Activated CD8-positive, alpha-beta T cell treated with anti-CD3 and anti-CD28 coated beads for 36 hours (primary cell): Measurements from ENCODE around the gene GPR35. TPM values are rescaled to one million over a fixed set of nuclear protein-coding genes. Genes with fewer than 3 reads are reported as not detected.

Experiments
- ATAC-seq: fragments of 200-7000 bp; cut with Tn5 transposase; one replicate; pipeline ENCODE4 v1.10.0; 2021; ENCODE audit warnings: mild to moderate bottlenecking, moderate library complexity
- CTCF ChIA-PET: fragments of 350-600 bp; sonication (Branson Sonifier 250); formaldehyde crosslinking; loops from one replicate; lab custom pipeline; 2021; ENCODE audit warnings: antibody characterized with exemption; lab: Charles Lee
- POLR2A ChIA-PET: fragments of 350-600 bp; sonication (Branson Sonifier 250); formaldehyde crosslinking; loops from one replicate; lab custom pipeline; 2021; ENCODE audit warnings: antibody characterized with exemption; lab: Charles Lee
- DNase-seq: peaks from one replicate; pipeline ENCODE4 v3.0.0-alpha.2; 2020
- H3K27ac Mint-ChIP-seq: one replicate; pipeline ENCODE4 v1.8.0; 2021; ENCODE audit warnings: mild to moderate bottlenecking, mixed read lengths
- H3K27me3 Mint-ChIP-seq: one replicate; pipeline ENCODE4 v1.8.0; 2021; ENCODE audit warnings: mixed read lengths
- H3K36me3 Mint-ChIP-seq: one replicate; pipeline ENCODE4 v1.8.0; 2021; ENCODE audit warnings: low read depth, mixed read lengths
- H3K4me1 Mint-ChIP-seq: one replicate; pipeline ENCODE4 v1.8.0; 2021; ENCODE audit warnings: low read depth, mixed read lengths
- H3K4me3 Mint-ChIP-seq: one replicate; pipeline ENCODE4 v1.8.0; 2021; ENCODE audit warnings: mild to moderate bottlenecking, moderate library complexity, mixed read lengths
- H3K9me3 Mint-ChIP-seq: one replicate; pipeline ENCODE4 v1.8.0; 2021; ENCODE audit warnings: mixed read lengths
- intact Hi-C: fragments of 100-400 bp; cut with micrococcal nuclease; formaldehyde crosslinking; loops from one replicate; pipeline ENCODE4 v1.10.0; 2022
- total RNA-seq, 2 experiments: library from RNA; stranded (reverse); gene quantifications; one replicate each; pipeline ENCODE4 v1.2.3, GENCODE V29; 2021
- TF ChIP-seq, protein P1 (sequence below): fragments of 200-600 bp; IDR thresholded peaks from one replicate; pipeline ENCODE4 v1.8.0; 2022; ENCODE audit warnings: antibody characterized with exemption, mild to moderate bottlenecking

The GPR35 gene
- total RNA-seq, 2 experiments from 2014 or later, result 14.4 to 14.6 TPM

DNA sequence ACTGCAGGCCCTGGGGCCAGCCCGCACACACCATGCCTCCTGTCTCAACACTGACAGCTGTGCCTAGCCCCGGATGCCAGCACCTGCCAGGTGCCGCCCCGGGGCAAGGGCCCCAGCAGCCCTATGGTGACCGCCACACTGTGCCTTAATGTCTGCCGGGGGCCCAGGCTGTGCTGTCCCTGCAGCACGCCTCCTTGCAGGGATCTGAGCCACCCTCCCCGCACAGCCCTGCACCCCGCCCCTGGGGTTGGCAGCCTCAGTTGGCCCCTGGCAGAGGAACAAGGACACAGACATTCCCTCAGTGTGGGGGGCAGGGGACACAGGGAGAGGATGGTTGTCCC lies 47.2 kb upstream of the GPR35 start:
- TF ChIP-seq, protein P1, sequence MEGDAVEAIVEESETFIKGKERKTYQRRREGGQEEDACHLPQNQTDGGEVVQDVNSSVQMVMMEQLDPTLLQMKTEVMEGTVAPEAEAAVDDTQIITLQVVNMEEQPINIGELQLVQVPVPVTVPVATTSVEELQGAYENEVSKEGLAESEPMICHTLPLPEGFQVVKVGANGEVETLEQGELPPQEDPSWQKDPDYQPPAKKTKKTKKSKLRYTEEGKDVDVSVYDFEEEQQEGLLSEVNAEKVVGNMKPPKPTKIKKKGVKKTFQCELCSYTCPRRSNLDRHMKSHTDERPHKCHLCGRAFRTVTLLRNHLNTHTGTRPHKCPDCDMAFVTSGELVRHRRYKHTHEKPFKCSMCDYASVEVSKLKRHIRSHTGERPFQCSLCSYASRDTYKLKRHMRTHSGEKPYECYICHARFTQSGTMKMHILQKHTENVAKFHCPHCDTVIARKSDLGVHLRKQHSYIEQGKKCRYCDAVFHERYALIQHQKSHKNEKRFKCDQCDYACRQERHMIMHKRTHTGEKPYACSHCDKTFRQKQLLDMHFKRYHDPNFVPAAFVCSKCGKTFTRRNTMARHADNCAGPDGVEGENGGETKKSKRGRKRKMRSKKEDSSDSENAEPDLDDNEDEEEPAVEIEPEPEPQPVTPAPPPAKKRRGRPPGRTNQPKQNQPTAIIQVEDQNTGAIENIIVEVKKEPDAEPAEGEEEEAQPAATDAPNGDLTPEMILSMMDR, result no peak
- intact Hi-C loops, result no loop called here
- Mint-ChIP-seq H3K4me3 (no peak overlapping the region), H3K9me3 (no peaks in the 10 kb centered on the region), H3K4me1 (peaks cover 27% of the 10 kb centered on the region), H3K36me3 (peaks cover 14% of the 10 kb centered on the region), H3K27ac (no peak overlapping the region), H3K27me3 (no peaks in the 10 kb centered on the region)
- DNase-seq (no peak), ATAC-seq (no peak)
- ChIA-PET CTCF (interaction anchor here (3.3 kb wide), 1 partner anchor 12 kb away, joined by 30 read pairs; no protein-coding TSS in a partner anchor), POLR2A (interaction anchor here (0.6 to 1.3 kb wide), 2 partner anchors 12 to 34 kb away, joined by 3 to 4 read pairs; no protein-coding TSS in a partner anchor)

DNA sequence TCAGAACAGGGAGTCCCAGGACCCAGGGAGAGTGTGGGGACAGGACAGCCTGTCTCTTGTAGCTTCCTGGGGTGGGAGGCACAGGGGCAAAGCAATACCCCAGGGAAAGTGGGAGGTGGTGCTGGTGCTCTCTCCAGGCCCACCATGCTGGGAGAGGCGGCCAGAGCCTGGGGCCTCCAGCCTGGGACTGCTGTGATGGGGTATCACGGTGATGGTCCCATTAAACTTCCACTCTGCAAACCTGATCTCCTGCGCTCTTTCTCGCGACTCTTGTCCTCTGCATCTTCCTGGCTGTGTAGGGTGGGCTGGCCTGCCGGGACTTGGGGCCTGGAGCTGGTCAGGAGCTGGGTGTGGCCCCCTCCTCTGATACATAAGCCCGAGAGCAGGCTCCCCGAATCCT lies 46.8 kb upstream of the GPR35 start:
- Mint-ChIP-seq H3K9me3 (no peaks in the 10 kb centered on the region), H3K27me3 (no peaks in the 10 kb centered on the region), H3K36me3 (peaks cover 14% of the 10 kb centered on the region), H3K4me3 (no peak overlapping the region), H3K4me1 (peaks cover 27% of the 10 kb centered on the region), H3K27ac (peak overlapping the region; percentile 82)
- TF ChIP-seq, protein P1, result no peak
- intact Hi-C loops, result no loop called here
- CTCF ChIA-PET, result interaction anchor here (0.6 to 3.3 kb wide), 3 partner anchors 9 to 41 kb away, joined by 3 to 30 read pairs (median 10); partner anchors contain the start of gene RNPEPL1
- POLR2A ChIA-PET, result interaction anchor here (2.7 kb wide), 1 partner anchor 12 kb away, joined by 12 read pairs; no protein-coding TSS in a partner anchor
- ATAC-seq (no peak), DNase-seq (no peak)

DNA sequence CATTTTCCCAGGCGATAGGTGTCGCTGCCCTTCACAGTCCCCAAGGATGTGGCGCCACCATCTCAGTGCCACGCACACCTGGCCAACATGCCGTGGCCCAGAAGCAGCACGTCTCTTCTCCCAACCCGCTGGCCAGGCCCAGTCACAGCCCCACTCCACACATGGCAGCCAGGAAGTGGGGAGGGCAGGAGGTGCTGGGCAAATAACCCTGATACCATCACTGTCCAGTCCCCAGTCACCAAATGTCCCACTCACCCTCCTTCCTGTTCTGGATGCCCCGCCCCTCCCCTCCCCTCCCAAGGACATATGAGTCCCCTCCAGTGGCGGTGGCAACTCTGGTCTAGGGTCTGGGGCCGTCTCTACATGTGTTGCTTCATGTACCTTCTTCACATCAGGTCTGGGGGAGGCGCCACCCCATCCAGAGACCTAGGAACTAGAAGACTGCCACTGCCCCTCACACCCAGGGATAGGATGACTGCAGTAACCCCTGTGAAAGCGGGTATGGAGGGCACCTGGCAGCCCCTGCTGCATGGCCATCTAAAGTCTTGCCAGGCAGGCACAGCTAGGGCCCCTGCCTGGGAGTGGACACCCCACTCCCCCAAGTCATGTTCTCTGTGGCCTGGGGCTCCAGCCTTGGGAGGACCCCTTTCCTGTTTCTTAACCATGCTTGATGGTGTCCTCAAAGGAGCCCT lies 46.1 kb upstream of the GPR35 start:
- ATAC-seq (no peak), DNase-seq (no peak)
- H3K4me1 Mint-ChIP-seq, result peaks cover 30% of the 10 kb centered on the region
- H3K36me3 Mint-ChIP-seq, result peaks cover 14% of the 10 kb centered on the region
- CTCF ChIA-PET, result interaction anchor here (0.6 to 3.3 kb wide), 8 partner anchors 8 to 65 kb away, joined by 3 to 30 read pairs (median 8); partner anchors contain the start of gene RNPEPL1
- POLR2A ChIA-PET, result interaction anchor here (1.0 to 2.7 kb wide), 4 partner anchors 9 to 45 kb away, joined by 3 to 12 read pairs (median 3); no protein-coding TSS in a partner anchor
- TF ChIP-seq, protein P1, result no peak
- peak overlapping the region; percentile 82 for H3K27ac Mint-ChIP-seq
- H3K9me3 Mint-ChIP-seq, result no peaks in the 10 kb centered on the region
- intact Hi-C loops, result no loop called here
- no peaks in the 10 kb centered on the region for H3K27me3 Mint-ChIP-seq
- no peak overlapping the region for H3K4me3 Mint-ChIP-seq

DNA sequence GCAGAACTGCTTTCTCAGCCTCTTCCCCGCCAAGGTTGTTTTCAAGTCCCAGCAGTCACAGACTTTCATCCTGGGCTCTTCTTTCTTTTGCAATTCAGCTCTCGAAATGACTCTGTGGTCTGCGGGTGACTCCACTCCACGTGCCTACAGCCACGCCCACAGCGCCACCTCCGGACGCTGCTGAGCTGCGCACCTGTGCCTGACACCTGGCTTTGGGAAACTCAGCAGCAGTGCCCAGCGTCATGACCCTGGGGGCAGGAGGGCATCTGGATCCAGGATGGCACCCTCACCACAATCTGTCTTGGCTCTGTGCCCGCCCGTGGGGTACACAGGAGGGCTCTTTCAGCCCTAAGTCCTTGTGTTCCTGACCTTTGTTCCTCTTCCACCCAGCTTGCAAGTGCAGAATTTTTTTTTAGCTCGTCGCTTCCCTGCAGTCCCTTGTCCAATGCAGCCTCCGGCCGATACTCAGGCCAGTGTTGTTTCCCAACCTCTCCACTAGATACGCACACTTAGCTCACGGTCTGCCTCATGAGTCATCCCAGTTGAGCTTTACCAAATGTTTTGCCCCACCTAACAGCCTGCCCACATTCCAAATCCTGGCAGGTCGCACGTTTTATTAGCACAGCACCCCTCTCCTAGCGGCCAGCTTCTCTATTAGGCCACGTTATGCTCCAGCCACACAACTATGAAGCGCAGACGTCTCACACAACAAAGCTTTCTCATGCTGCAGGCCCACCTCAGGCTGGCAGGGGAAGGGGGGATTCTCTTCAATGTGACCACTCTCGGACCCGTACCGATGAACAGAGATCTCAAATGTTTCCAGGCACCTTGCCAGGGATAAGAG lies 45.3 kb upstream of the GPR35 start:
- Mint-ChIP-seq H3K4me3 (no peak overlapping the region), H3K27ac (peak overlapping the region; percentile 82)
- TF ChIP-seq, protein P1, result peak; percentile 62

More for the DNA sequence above, 45.3 kb upstream of the GPR35 start:
- peaks cover 19% of the 10 kb centered on the region for H3K36me3 Mint-ChIP-seq
- H3K9me3 Mint-ChIP-seq, result no peaks in the 10 kb centered on the region
- H3K4me1 Mint-ChIP-seq, result peaks cover 38% of the 10 kb centered on the region
- H3K27me3 Mint-ChIP-seq, result no peaks in the 10 kb centered on the region
- ChIA-PET CTCF (interaction anchor here (0.7 to 3.3 kb wide), 11 partner anchors 9 to 66 kb away, joined by 3 to 30 read pairs (median 5); partner anchors contain the start of gene RNPEPL1), POLR2A (interaction anchor here (1.0 to 2.7 kb wide), 7 partner anchors 9 to 44 kb away, joined by 3 to 12 read pairs (median 3); partner anchors contain the start of gene RNPEPL1)
- intact Hi-C loops, result no loop called here
- ATAC-seq (peak; percentile 82), DNase-seq (peak; percentile 83)
